ENCODE measurements around the gene FAT2.

- TF ChIP-seq EP300 (IDR thresholded peaks at IDR 0.05; ENCODE audit: borderline replicate concordance in 1 of 2, control insufficient read depth in 1 of 2, low read depth in 2 of 2, low read length in 2 of 2) (no peak), TAF1 (IDR thresholded peaks at IDR 0.05; ENCODE audit: borderline replicate concordance, low read depth, low read length) (no peak), GABPA (IDR thresholded peaks at IDR 0.05; ENCODE audit: low read depth) (no peak), ATF3 (IDR thresholded peaks at IDR 0.05; ENCODE audit: borderline replicate concordance, extremely low read depth, low read depth, low read length) (no peak), MTA3 (IDR thresholded peaks at IDR 0.05; ENCODE audit: borderline replicate concordance, low read length) (no peak), POLR2A (IDR thresholded peaks at IDR 0.05; ENCODE audit: low read depth, low read length) (no peak), REST (IDR thresholded peaks at IDR 0.05; ENCODE audit: low read depth, low read length) (no peak), GATAD2B (conservative IDR thresholded peaks at IDR 0.05; ENCODE audit: low read depth) (no peak), MYC (IDR thresholded peaks at IDR 0.05; ENCODE audit: insufficient read depth, insufficient read length, insufficient replicate concordance, low read length, severe bottlenecking) (no peak), SIN3A (IDR thresholded peaks at IDR 0.05; ENCODE audit: low read depth, low read length) (no peak)
- TF ChIP-seq, protein P1, sequence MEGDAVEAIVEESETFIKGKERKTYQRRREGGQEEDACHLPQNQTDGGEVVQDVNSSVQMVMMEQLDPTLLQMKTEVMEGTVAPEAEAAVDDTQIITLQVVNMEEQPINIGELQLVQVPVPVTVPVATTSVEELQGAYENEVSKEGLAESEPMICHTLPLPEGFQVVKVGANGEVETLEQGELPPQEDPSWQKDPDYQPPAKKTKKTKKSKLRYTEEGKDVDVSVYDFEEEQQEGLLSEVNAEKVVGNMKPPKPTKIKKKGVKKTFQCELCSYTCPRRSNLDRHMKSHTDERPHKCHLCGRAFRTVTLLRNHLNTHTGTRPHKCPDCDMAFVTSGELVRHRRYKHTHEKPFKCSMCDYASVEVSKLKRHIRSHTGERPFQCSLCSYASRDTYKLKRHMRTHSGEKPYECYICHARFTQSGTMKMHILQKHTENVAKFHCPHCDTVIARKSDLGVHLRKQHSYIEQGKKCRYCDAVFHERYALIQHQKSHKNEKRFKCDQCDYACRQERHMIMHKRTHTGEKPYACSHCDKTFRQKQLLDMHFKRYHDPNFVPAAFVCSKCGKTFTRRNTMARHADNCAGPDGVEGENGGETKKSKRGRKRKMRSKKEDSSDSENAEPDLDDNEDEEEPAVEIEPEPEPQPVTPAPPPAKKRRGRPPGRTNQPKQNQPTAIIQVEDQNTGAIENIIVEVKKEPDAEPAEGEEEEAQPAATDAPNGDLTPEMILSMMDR (IDR thresholded peaks at IDR 0.05 in 2 of 3, conservative IDR thresholded peaks at IDR 0.05 in 1 of 3; ENCODE audit: control insufficient read depth in 2 of 3, extremely low read depth in 1 of 3, insufficient read depth in 1 of 3, low read depth in 3 of 3, low read length in 3 of 3) = no peak
Observed at GRCh38 chr5:151581347-151581746, 9.8 kb downstream of the FAT2 start.
